Common myeloid progenitor, CD34-positive (primary cell): ENCODE data around the gene SSBP3.

Experiments
- CTCF ChIA-PET: fragments of 350-600 bp; sonication (Branson Sonifier 250); formaldehyde crosslinking; loops from one replicate; lab custom pipeline; 2021; ENCODE audit warnings: antibody characterized with exemption; lab: Charles Lee
- POLR2A ChIA-PET: fragments of 350-600 bp; sonication (Branson Sonifier 250); formaldehyde crosslinking; loops from one replicate; lab custom pipeline; 2021; ENCODE audit warnings: antibody characterized with exemption; lab: Charles Lee
- DNase-seq, 3 donors: peaks; one replicate each; pipeline versions ENCODE4 v3.0.0 to v3.0.0-alpha.2; 2013
- H3K27ac ChIP-seq, 2 experiments: 1 replicate in 1 of 2; 2 replicates in 1 of 2; pipeline ENCODE4 v1.7.0; 2013; ENCODE audit warnings: inconsistent platforms in 2 of 2, low read length in 2 of 2, mild to moderate bottlenecking in 2 of 2, low read depth in 1 of 2, moderate library complexity in 1 of 2; ENCODE audit not compliant: severe bottlenecking in 2 of 2, insufficient read depth in 1 of 2, poor library complexity in 1 of 2
- H3K27me3 ChIP-seq, 5 experiments: replicated peaks in 2 of 5; 1 replicate in 3 of 5; 2 replicates in 2 of 5; pipeline versions ENCODE4 v1.6.1 to v1.7.0; 2013; ENCODE audit warnings: low read length in 4 of 5, mild to moderate bottlenecking in 2 of 5, moderate library complexity in 2 of 5, inconsistent platforms in 1 of 5; ENCODE audit not compliant: insufficient read depth in 5 of 5, control insufficient read depth in 4 of 5
- H3K36me3 ChIP-seq, 4 experiments: 1 replicate in 2 of 4; 2 replicates in 2 of 4; pipeline versions ENCODE4 v1.6.1 to v1.7.0; 2013; ENCODE audit warnings: low read length in 3 of 4, control low read depth in 1 of 4, mild to moderate bottlenecking in 1 of 4; ENCODE audit not compliant: control insufficient read depth in 4 of 4, insufficient read depth in 4 of 4
- H3K4me1 ChIP-seq, 4 experiments: 1 replicate in 3 of 4; 2 replicates in 1 of 4; pipeline versions ENCODE4 v1.6.1 to v1.7.1; 2013; ENCODE audit warnings: low read length in 3 of 4, mild to moderate bottlenecking in 3 of 4, control low read depth in 1 of 4, inconsistent platforms in 1 of 4, moderate library complexity in 1 of 4; ENCODE audit not compliant: control insufficient read depth in 4 of 4, insufficient read depth in 4 of 4; ENCODE audit errors: control extremely low read depth in 1 of 4
- H3K4me3 ChIP-seq, 7 experiments: 1 replicate in 4 of 7; 2 replicates in 3 of 7; pipeline versions ENCODE4 v1.5.1 to v1.7.0; 2013; ENCODE audit warnings: mild to moderate bottlenecking in 7 of 7, low read length in 6 of 7, moderate library complexity in 6 of 7, inconsistent platforms in 2 of 7, low read depth in 2 of 7, control low read depth in 1 of 7; ENCODE audit not compliant: insufficient read depth in 4 of 7, control insufficient read depth in 1 of 7; ENCODE audit errors: extremely low read depth in 1 of 7
- H3K9me3 ChIP-seq, 5 experiments: 1 replicate in 4 of 5; 2 replicates in 1 of 5; pipeline versions ENCODE4 v1.6.1 to v1.7.1; 2013; ENCODE audit warnings: low read length in 4 of 5, mild to moderate bottlenecking in 2 of 5, inconsistent platforms in 1 of 5, low read depth in 1 of 5, moderate library complexity in 1 of 5; ENCODE audit not compliant: control insufficient read depth in 4 of 5, insufficient read depth in 2 of 5; ENCODE audit errors: control extremely low read depth in 1 of 5
- WGBS: methylation state at CpG from one replicate; pipeline ENCODE4 v1.1.5; 2013; ENCODE audit not compliant: insufficient coverage; 5-methylcytosine and 5-hydroxymethylcytosine counted together

The SSBP3 gene

GRCh38 chr1:54396261-54396933 is 9.8 kb downstream of the SSBP3 start:
- H3K36me3 ChIP-seq, result peaks cover 13 to 90% (median 75%) of the 10 kb centered on the region in 4 experiments
- H3K4me1 ChIP-seq, result peaks cover 0 to 14% (median 12%) of the 10 kb centered on the region in 4 experiments
- no peak overlapping the region for H3K4me3 ChIP-seq
- H3K27me3 ChIP-seq, result no peaks in the 10 kb centered on the region
- H3K27ac ChIP-seq, result peak overlapping the region in 1 of 2 experiments; percentile 28
- H3K9me3 ChIP-seq, result no peaks in the 10 kb centered on the region
- ChIA-PET POLR2A (interaction anchor here (0.6 kb wide), 1 partner anchor 12 kb away, joined by 3 read pairs; no protein-coding TSS in a partner anchor), CTCF (interaction anchor here (0.6 to 2.0 kb wide), 6 partner anchors 10 to 93 kb away, joined by 3 to 8 read pairs (median 4); no protein-coding TSS in a partner anchor)
- DNase-seq, result peak in 1 of 3 donors; percentile 61
- WGBS, result 76% methylated on average over 7 of the region's 8 CpGs

- peaks cover 5 to 90% (median 74%) of the 10 kb centered on the region in 4 experiments for H3K36me3 ChIP-seq
- no peaks in the 10 kb centered on the region for H3K9me3 ChIP-seq
- CTCF ChIA-PET, result interaction anchor here (0.6 to 2.0 kb wide), 6 partner anchors 9 to 94 kb away, joined by 3 to 8 read pairs (median 4); no protein-coding TSS in a partner anchor
- 92% methylated on average over 10 of the region's 11 CpGs for WGBS
- POLR2A ChIA-PET, result no interaction called here
- H3K4me3 ChIP-seq, result no peak overlapping the region
- DNase-seq, result no peak
- H3K4me1 ChIP-seq, result peaks cover 0 to 13% (median 4%) of the 10 kb centered on the region in 4 experiments
- no peaks in the 10 kb centered on the region for H3K27me3 ChIP-seq
- H3K27ac ChIP-seq, result no peak overlapping the region
These were observed 10.8 kb downstream of the SSBP3 start for GRCh38 chr1:54395281-54395934.

GRCh38 chr1:54394104-54394503 is 12.1 kb downstream of the SSBP3 start:
- WGBS, result 100% methylated on average over 1 of the region's 4 CpGs
- Histone ChIP-seq H3K4me3 (no peak overlapping the region), H3K27ac (no peak overlapping the region), H3K4me1 (peaks cover 0 to 13% (median 3%) of the 10 kb centered on the region in 4 experiments), H3K36me3 (peaks cover 5 to 87% (median 71%) of the 10 kb centered on the region in 4 experiments), H3K9me3 (no peaks in the 10 kb centered on the region), H3K27me3 (no peaks in the 10 kb centered on the region)
- no peak for DNase-seq
- CTCF ChIA-PET, result interaction anchor here (0.6 to 1.2 kb wide), 2 partner anchors 8 to 332 kb away, joined by 3 to 4 read pairs; no protein-coding TSS in a partner anchor
- POLR2A ChIA-PET, result no interaction called here

GRCh38 chr1:54392401-54392800 is 13.8 kb downstream of the SSBP3 start:
- no peak for DNase-seq
- ChIA-PET POLR2A (interaction anchor here (0.6 kb wide), 1 partner anchor 30 kb away, joined by 3 read pairs; no protein-coding TSS in a partner anchor), CTCF (interaction anchor here (0.6 to 1.1 kb wide), 2 partner anchors 11 to 73 kb away, joined by 3 read pairs; no protein-coding TSS in a partner anchor)
- Histone ChIP-seq H3K9me3 (no peaks in the 10 kb centered on the region), H3K36me3 (peaks cover 5 to 86% (median 69%) of the 10 kb centered on the region in 4 experiments), H3K27me3 (no peaks in the 10 kb centered on the region), H3K4me3 (no peak overlapping the region), H3K27ac (no peak overlapping the region), H3K4me1 (peaks cover 0 to 12% (median 3%) of the 10 kb centered on the region in 4 experiments)
- WGBS, result no CpG with 5 or more reads among the region's 3 CpGs

- no peaks in the 10 kb centered on the region for H3K9me3 ChIP-seq
- no peak overlapping the region for H3K27ac ChIP-seq
- POLR2A ChIA-PET, result interaction anchor here (0.6 kb wide), 2 partner anchors 29 to 122 kb away, joined by 3 read pairs; no protein-coding TSS in a partner anchor
- no peaks in the 10 kb centered on the region for H3K27me3 ChIP-seq
- 97% methylated on average over 11 of the region's 15 CpGs for WGBS
- CTCF ChIA-PET, result interaction anchor here (0.6 to 1.1 kb wide), 2 partner anchors 12 to 74 kb away, joined by 3 read pairs; no protein-coding TSS in a partner anchor
- no peak for DNase-seq
- peaks cover 0 to 5% (median 3%) of the 10 kb centered on the region in 4 experiments for H3K4me1 ChIP-seq
- H3K36me3 ChIP-seq, result peaks cover 5 to 86% (median 63%) of the 10 kb centered on the region in 4 experiments
- H3K4me3 ChIP-seq, result no peak overlapping the region
These were observed 14.6 kb downstream of the SSBP3 start for GRCh38 chr1:54391450-54392209.

GRCh38 chr1:54390655-54391054 is 15.5 kb downstream of the SSBP3 start:
- CTCF ChIA-PET, result interaction anchor here (1.1 to 1.2 kb wide), 2 partner anchors 9 to 103 kb away, joined by 3 read pairs; no protein-coding TSS in a partner anchor
- Histone ChIP-seq H3K9me3 (no peaks in the 10 kb centered on the region), H3K27ac (no peak overlapping the region), H3K27me3 (no peaks in the 10 kb centered on the region), H3K36me3 (peaks cover 5 to 89% (median 65%) of the 10 kb centered on the region in 4 experiments), H3K4me1 (peaks cover 0 to 13% (median 11%) of the 10 kb centered on the region in 4 experiments), H3K4me3 (no peak overlapping the region)
- no peak for DNase-seq
- POLR2A ChIA-PET, result no interaction called here
- WGBS, result 98% methylated on average over 24 of the region's 24 CpGs
